ENCODE data around the gene THRAP3.
A peak's percentile ranks its signal among the peaks of the same experiment; 100 is the strongest.

Gene THRAP3

GRCh38 chr1:36253161-36253862 is 29.1 kb downstream of the THRAP3 start:
- DNase-seq = no peak

- no peak for DNase-seq
Observed at GRCh38 chr1:36256558-36257374, 32.5 kb downstream of the THRAP3 start.

- no peak for DNase-seq
Observed at GRCh38 chr1:36257375-36257767, 33.1 kb downstream of the THRAP3 start.

GRCh38 chr1:36258960-36259344 is 34.7 kb downstream of the THRAP3 start:
- no peak for DNase-seq

- DNase-seq = no peak
Observed at GRCh38 chr1:36268981-36269380, 44.7 kb downstream of the THRAP3 start.

GRCh38 chr1:36269408-36269838 is 45.2 kb downstream of the THRAP3 start:
- DNase-seq = no peak

GRCh38 chr1:36273024-36273423 is 48.8 kb downstream of the THRAP3 start:
- DNase-seq = no peak

- no peak for DNase-seq
Observed at GRCh38 chr1:36274201-36274600, 50.0 kb downstream of the THRAP3 start.

GRCh38 chr1:36276688-36277087 is 52.4 kb downstream of the THRAP3 start:
- no peak for DNase-seq

GRCh38 chr1:36279110-36279788 is 55.0 kb downstream of the THRAP3 start:
- DNase-seq = no peak

- no peak for DNase-seq
Observed at GRCh38 chr1:36279789-36280296, 55.6 kb downstream of the THRAP3 start.

- DNase-seq = no peak
Observed at GRCh38 chr1:36284061-36284460, 59.8 kb downstream of the THRAP3 start.

GRCh38 chr1:36284517-36284916 is 60.3 kb downstream of the THRAP3 start:
- DNase-seq = no peak

- DNase-seq = peak in 4 of 5 donors; percentile 52 to 82 (median 64)
Observed at GRCh38 chr1:36285443-36286101, 61.3 kb downstream of the THRAP3 start.

GRCh38 chr1:36286802-36287201 is 62.6 kb downstream of the THRAP3 start:
- DNase-seq = no peak

- no peak for DNase-seq
Observed at GRCh38 chr1:36287595-36287994, 63.4 kb downstream of the THRAP3 start.

- no peak for DNase-seq
Observed at GRCh38 chr1:36295390-36295789, 71.1 kb downstream of the THRAP3 start.

GRCh38 chr1:36297062-36297461 is 72.8 kb downstream of the THRAP3 start:
- DNase-seq = no peak

GRCh38 chr1:36298640-36299039 is 74.4 kb downstream of the THRAP3 start:
- no peak for DNase-seq

GRCh38 chr1:36300526-36300925 is 76.3 kb downstream of the THRAP3 start:
- DNase-seq = no peak

- DNase-seq = no peak
Observed at GRCh38 chr1:36301220-36301619, 77.0 kb downstream of the THRAP3 start.

GRCh38 chr1:36303244-36303643 is 79.0 kb downstream of the THRAP3 start:
- DNase-seq = no peak

Data from T-helper 1 cell (primary cell).